KG1 (cell line): ENCODE results near the gene TECPR1.
A peak's percentile ranks its signal among the peaks of the same experiment; 100 is the strongest.

Experiments used
- DNase-seq: peaks from one replicate; lab custom pipeline; 2025; lab: John Stamatoyannopoulos, UW

TECPR1 gene

GRCh38 chr7:98210513-98211220, 41.4 kb downstream of the TECPR1 start:
- DNase-seq = no peak

- DNase-seq = no peak
Measured at GRCh38 chr7:98209166-98209920, 42.7 kb downstream of the TECPR1 start.

- DNase-seq = no peak
Measured at GRCh38 chr7:98206451-98207330, 45.3 kb downstream of the TECPR1 start.

- no peak for DNase-seq
Measured at GRCh38 chr7:98205162-98205845, 46.7 kb downstream of the TECPR1 start.

- DNase-seq = no peak
Measured at GRCh38 chr7:98204670-98205069, 47.4 kb downstream of the TECPR1 start.

- no peak for DNase-seq
Measured at GRCh38 chr7:98203964-98204605, 47.9 kb downstream of the TECPR1 start.

GRCh38 chr7:98203261-98203963, 48.6 kb downstream of the TECPR1 start:
- no peak for DNase-seq

- peak; percentile 18 for DNase-seq
Measured at GRCh38 chr7:98202367-98203195, 49.5 kb downstream of the TECPR1 start.

GRCh38 chr7:98200364-98200763, 51.7 kb downstream of the TECPR1 start:
- no peak for DNase-seq

- no peak for DNase-seq
Measured at GRCh38 chr7:98199131-98199530, 52.9 kb downstream of the TECPR1 start.

GRCh38 chr7:98196706-98197605, 55.1 kb downstream of the TECPR1 start:
- no peak for DNase-seq

GRCh38 chr7:98194672-98195457, 57.2 kb downstream of the TECPR1 start:
- DNase-seq = no peak

- DNase-seq = no peak
Measured at GRCh38 chr7:98194186-98194585, 57.8 kb downstream of the TECPR1 start.

- DNase-seq = no peak
Measured at GRCh38 chr7:98193474-98194180, 58.4 kb downstream of the TECPR1 start.

- no peak for DNase-seq
Measured at GRCh38 chr7:98192781-98193457, 59.1 kb downstream of the TECPR1 start.

GRCh38 chr7:98191668-98192431, 60.2 kb downstream of the TECPR1 start:
- no peak for DNase-seq
